ENCODE measurements around the gene RPL6. TPM values are rescaled to one million over a fixed set of nuclear protein-coding genes. Genes with fewer than 3 reads are reported as not detected.

Gene RPL6
- total and polyA plus RNA-seq, 9 of the 15 experiments (the other 6 are each of a cell fraction or from before 2014, with no cell fraction given) = 1,519 to 3,103 (median 2,396) TPM

DNA sequence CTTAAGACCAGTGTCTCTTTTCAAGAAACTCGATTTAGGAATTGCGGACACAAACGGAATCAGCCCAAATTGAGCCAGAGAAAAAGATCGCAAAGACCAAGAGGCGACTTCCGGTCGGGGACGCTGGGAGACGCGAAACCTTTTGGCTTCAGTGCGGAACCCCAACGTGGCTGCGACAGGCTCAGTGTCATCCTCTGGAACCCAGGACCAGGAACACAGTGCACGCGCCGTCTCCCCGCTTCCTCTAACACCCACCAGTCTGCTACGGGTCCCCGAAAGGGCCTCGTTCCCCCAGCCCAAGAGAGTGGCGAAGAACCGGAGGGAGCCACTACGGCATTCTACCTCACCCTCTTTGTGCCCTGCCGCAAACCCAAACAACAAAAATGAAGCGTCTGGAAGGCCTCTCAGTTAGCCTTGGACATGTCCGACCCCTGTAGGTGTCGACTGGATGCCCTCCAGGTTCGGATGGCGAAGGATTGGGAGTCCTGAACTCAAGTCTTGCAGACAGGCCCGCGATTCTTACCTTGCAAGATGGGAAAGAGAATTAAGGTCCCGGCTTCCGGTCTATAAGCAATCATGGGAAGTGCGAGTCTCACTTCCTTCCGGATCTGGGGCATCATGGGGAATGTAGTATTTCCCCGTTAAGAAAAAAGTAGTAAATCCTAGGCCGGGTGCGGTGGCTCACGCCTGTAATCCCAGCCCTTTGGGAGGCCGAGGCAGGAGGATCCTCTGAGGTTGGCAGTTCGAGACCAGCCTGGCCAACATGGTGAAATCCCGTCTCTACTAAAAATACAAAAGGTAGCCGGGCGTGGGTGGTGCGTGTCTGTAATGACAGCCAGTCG, at the start of gene RPL6 (continued):
- no peak for TF ChIP-seq ZNF277 (CRISPR knock-in tag; IDR thresholded peaks at IDR 0.05; ENCODE audit: borderline replicate concordance)
- TF ChIP-seq CREB5 (CRISPR knock-in tag; IDR thresholded peaks at IDR 0.05) = no peak
- no peak for TF ChIP-seq CTCFL (IDR thresholded peaks at IDR 0.05; ENCODE audit: borderline replicate concordance, insufficient read depth, low read depth, low read length, poor library complexity, severe bottlenecking)
- TF ChIP-seq BCOR (IDR thresholded peaks at IDR 0.05) = peak; percentile 90
- peak; percentile 36; the same call in 1 of the 2 replicates for TF ChIP-seq KAT7 (CRISPR knock-in tag; IDR thresholded peaks at IDR 0.05; ENCODE audit: borderline replicate concordance)
- TF ChIP-seq MIER1 (IDR thresholded peaks at IDR 0.05; ENCODE audit: low read depth) = peak; percentile 17; the same call in 1 of the 2 replicates
- no peak for TF ChIP-seq SRSF1 (IDR thresholded peaks at IDR 0.05; ENCODE audit: low read depth, low read length)
- TF ChIP-seq MAX (CRISPR knock-in tag; IDR thresholded peaks at IDR 0.05) = peak; percentile 67
- TF ChIP-seq, protein P1, sequence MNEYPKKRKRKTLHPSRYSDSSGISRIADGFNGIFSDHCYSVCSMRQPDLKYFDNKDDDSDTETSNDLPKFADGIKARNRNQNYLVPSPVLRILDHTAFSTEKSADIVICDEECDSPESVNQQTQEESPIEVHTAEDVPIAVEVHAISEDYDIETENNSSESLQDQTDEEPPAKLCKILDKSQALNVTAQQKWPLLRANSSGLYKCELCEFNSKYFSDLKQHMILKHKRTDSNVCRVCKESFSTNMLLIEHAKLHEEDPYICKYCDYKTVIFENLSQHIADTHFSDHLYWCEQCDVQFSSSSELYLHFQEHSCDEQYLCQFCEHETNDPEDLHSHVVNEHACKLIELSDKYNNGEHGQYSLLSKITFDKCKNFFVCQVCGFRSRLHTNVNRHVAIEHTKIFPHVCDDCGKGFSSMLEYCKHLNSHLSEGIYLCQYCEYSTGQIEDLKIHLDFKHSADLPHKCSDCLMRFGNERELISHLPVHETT (CRISPR knock-in tag; conservative IDR thresholded peaks at IDR 0.05 in 1 of 2, IDR thresholded peaks at IDR 0.05 in 1 of 2) = peak in 1 of 2 experiments; percentile 18; a peak in 1 of 4 replicates
- no peak for TF ChIP-seq E2F4 (CRISPR knock-in tag; IDR thresholded peaks at IDR 0.05; ENCODE audit: low read depth)
- TF ChIP-seq, protein P2, sequence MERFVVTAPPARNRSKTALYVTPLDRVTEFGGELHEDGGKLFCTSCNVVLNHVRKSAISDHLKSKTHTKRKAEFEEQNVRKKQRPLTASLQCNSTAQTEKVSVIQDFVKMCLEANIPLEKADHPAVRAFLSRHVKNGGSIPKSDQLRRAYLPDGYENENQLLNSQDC (CRISPR knock-in tag; IDR thresholded peaks at IDR 0.05) = peak; percentile 70; the same call in 1 of the 2 replicates
- TF ChIP-seq ZC3H8 (IDR thresholded peaks at IDR 0.05) = no peak
- TF ChIP-seq ZNF740 (CRISPR knock-in tag; IDR thresholded peaks at IDR 0.05) = no peak
- TF ChIP-seq ZNF740 (tag; IDR thresholded peaks at IDR 0.05) = no peak
- TF ChIP-seq WHSC1 (IDR thresholded peaks at IDR 0.05; ENCODE audit: low read length) = no peak

Measured in K562 (cell line).